Heart right ventricle (tissue), 16 donors: ENCODE results near the gene CDHR1. TPM values are rescaled to one million over a fixed set of nuclear protein-coding genes. Genes with fewer than 3 reads are reported as not detected.

ENCODE experiments used
- ATAC-seq, 8 donors: fragments of 200-7000 bp; cut with Tn5 transposase; one replicate each; pipeline ENCODE4 v1.9.1; 2020; ENCODE audit warnings: mild to moderate bottlenecking in 8 of 8, moderate library complexity in 8 of 8, moderate number of reproducible peaks in 1 of 8
- DNase-seq, 2 donors: peaks; one replicate each; pipeline ENCODE4 v3.0.0-alpha.2; 2020
- H3K27ac ChIP-seq, 10 donors: fragments of 200-600 bp; sonication (generic) in 2 of 10; one replicate each; pipeline versions ENCODE4 v1.5.0 to v1.8.0; 2020 to 2022; ENCODE audit warnings: mild to moderate bottlenecking in 3 of 10
- H3K27me3 ChIP-seq, 7 donors: fragments of 200-600 bp; one replicate each; pipeline ENCODE4 v1.8.0; 2021 to 2022; ENCODE audit warnings: mild to moderate bottlenecking in 2 of 7
- H3K36me3 ChIP-seq, 9 donors: fragments of 200-600 bp; sonication (generic) in 1 of 9; one replicate each; pipeline versions ENCODE4 v1.5.0 to v1.8.0; 2020 to 2022; ENCODE audit warnings: mild to moderate bottlenecking in 2 of 9
- H3K4me1 ChIP-seq, 9 donors: fragments of 200-600 bp; sonication (generic) in 1 of 9; one replicate each; pipeline versions ENCODE4 v1.5.0 to v1.8.0; 2020 to 2022; ENCODE audit warnings: mild to moderate bottlenecking in 4 of 9
- H3K4me3 ChIP-seq, 10 donors: fragments of 200-600 bp; sonication (generic) in 2 of 10; one replicate each; pipeline versions ENCODE4 v1.5.0 to v1.8.0; 2020 to 2022; ENCODE audit warnings: mild to moderate bottlenecking in 7 of 10, moderate library complexity in 2 of 10
- H3K9me3 ChIP-seq, 11 donors: fragments of 200-600 bp in 10 of 11; sonication (generic) in 2 of 11; one replicate each; pipeline versions ENCODE4 v1.5.0 to v1.8.0; 2013 to 2022; ENCODE audit warnings: mild to moderate bottlenecking in 2 of 11, control low read depth in 1 of 11, moderate library complexity in 1 of 11
- WGBS, 2 donors: extraction: QIAGEN DNeasy Blood & Tissue Kit; methylation state at CpG; one replicate each; pipeline ENCODE4 v1.1.7; 2013; ENCODE audit warnings: inconsistent platforms in 1 of 2; 5-methylcytosine and 5-hydroxymethylcytosine counted together
- intact Hi-C, 10 donors: fragments of 100-400 bp; cut with DNase I; formaldehyde crosslinking; loops; one replicate each; pipeline versions ENCODE4 v1.11.1 to v1.14.2; 2022
- polyA plus RNA-seq, 2 donors: library from polyadenylated mRNA; stranded (reverse); fragments of 200-250 nt; gene quantifications; one replicate each; pipeline ENCODE4 v1.2.3, GENCODE V29; 2013
- total RNA-seq, 10 donors: library from RNA; stranded (reverse); fragmentation: NEBNext Ultra II Directional in 3 of 10; extraction: Animal tissue kit (Norgen Biotek cat#: 25700) in 3 of 10; gene quantifications; one replicate each; pipeline versions ENCODE4 v1.2.1 to v1.2.4, GENCODE V29; 2021 to 2023
- TF ChIP-seq, protein P1 (sequence below), 9 donors: fragments of 200-600 bp; sonication (generic) in 2 of 9; IDR thresholded peaks; one replicate each; pipeline versions ENCODE4 v1.5.0 to v1.8.0; 2021 to 2022; ENCODE audit warnings: antibody characterized with exemption in 9 of 9, mild to moderate bottlenecking in 5 of 9, moderate library complexity in 1 of 9
- donor health status: Arrhythmogenic right ventricular cardiomyopathy.
- donor health status: ischemic (EF 13 %, LVEDD 7.1; RV severe dilation, severe dysfunction).
- donor health status: healthy with polysubstance abuse.
- donor health status: DM: no; HTN: yes; CAD: no.
- donor health status: DM: no; HTN: no; CAD: no.
- donor health status: ischemic (EF 25% LVEDD 6.9; RV normal size, moderate dysfunction).
- donor health status: ischemic (EF 25% LVEDD 5.7; RV mildly dilated, moderate dysfunction).
- donor health status: healthy.
- donor health status: DM: yes; HTN: yes; CAD: no.
- donor health status: Ischemic cardiomyopathy.
- donor health status: ischemic (EF 35%, LVEDD 5.7; RV mildly dilated, moderate dysfunction).
- donor health status: nonischemic (EF 11% LVEDD 7.7; RV severe dilation, severe dysfunction).
- donor health status: DM: yes; HTN: yes; CAD: no.
- donor health status: PGD.
- donor health status: ischemic (EF 29% LVEDD 5.4; RV normal size, mild dysfunction).
- donor health status: nonischemic (EF 23%, LVEDD 6.1; RV moderate dilation, normal function).

Gene CDHR1
- total and polyA plus RNA-seq, 12 donors, result 0.12 to 1.3 (median 0.39) TPM

DNA sequence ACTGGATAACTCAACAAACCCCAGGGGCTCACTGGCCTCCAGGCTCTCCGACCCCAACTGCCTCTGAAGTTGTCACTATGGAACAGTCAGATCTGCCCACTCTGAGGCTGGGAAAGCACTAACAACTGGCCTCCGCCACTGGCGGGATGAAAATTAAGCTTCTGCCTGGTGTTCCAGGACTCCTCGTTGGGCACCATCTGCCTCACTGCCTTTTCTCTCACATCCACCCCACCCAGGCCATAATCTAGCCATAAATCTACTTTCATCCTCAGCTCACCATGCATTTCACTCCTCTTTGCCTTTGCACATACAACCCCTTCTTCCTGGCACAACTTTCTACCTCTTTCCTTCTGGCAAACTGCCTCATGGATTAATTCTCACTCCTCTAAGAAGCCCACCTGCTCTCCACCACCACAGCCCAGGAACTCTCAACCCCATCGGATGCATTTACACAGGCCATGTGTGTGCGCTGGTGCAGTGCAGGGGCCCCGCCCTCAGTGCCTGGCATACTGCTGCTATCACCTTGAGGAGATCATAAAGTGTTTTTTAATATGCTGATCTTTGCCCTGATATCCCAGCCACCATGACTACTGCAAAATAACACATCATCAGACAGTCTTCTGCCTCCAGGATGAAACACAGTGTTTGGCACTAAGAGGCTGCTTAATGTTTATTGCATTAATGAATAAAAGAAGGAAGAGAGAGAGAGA lies 4.0 kb downstream of the CDHR1 start:
- intact Hi-C loops, result no loop called here
- no peak overlapping the region for H3K27ac ChIP-seq
- TF ChIP-seq, protein P1, sequence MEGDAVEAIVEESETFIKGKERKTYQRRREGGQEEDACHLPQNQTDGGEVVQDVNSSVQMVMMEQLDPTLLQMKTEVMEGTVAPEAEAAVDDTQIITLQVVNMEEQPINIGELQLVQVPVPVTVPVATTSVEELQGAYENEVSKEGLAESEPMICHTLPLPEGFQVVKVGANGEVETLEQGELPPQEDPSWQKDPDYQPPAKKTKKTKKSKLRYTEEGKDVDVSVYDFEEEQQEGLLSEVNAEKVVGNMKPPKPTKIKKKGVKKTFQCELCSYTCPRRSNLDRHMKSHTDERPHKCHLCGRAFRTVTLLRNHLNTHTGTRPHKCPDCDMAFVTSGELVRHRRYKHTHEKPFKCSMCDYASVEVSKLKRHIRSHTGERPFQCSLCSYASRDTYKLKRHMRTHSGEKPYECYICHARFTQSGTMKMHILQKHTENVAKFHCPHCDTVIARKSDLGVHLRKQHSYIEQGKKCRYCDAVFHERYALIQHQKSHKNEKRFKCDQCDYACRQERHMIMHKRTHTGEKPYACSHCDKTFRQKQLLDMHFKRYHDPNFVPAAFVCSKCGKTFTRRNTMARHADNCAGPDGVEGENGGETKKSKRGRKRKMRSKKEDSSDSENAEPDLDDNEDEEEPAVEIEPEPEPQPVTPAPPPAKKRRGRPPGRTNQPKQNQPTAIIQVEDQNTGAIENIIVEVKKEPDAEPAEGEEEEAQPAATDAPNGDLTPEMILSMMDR (IDR thresholded peaks at IDR 0.05), result no peak
- no peaks in the 10 kb centered on the region for H3K9me3 ChIP-seq
- H3K4me1 ChIP-seq, result peaks cover 4 to 28% (median 12%) of the 10 kb centered on the region in 9 donors
- peaks cover 10 to 36% (median 30%) of the 10 kb centered on the region in 7 donors for H3K27me3 ChIP-seq
- H3K4me3 ChIP-seq, result no peak overlapping the region
- 80 to 88% methylated on average over 7 of the region's 7 CpGs for WGBS, 2 donors
- ATAC-seq (no peak), DNase-seq (no peak)
- no peaks in the 10 kb centered on the region for H3K36me3 ChIP-seq

GRCh38 chr10:84200537-84201243 lies 6.4 kb downstream of the CDHR1 start:
- WGBS, 2 donors, result 61 to 62% methylated on average over 11 of the region's 11 CpGs
- H3K27me3 ChIP-seq, result peaks cover 0 to 15% (median 7%) of the 10 kb centered on the region in 7 donors
- TF ChIP-seq, protein P1 (IDR thresholded peaks at IDR 0.05), result no peak
- peaks cover 0 to 11% (median 0%) of the 10 kb centered on the region in 9 donors for H3K4me1 ChIP-seq
- no peak overlapping the region for H3K4me3 ChIP-seq
- ATAC-seq (no peak), DNase-seq (no peak)
- H3K36me3 ChIP-seq, result no peaks in the 10 kb centered on the region
- no peaks in the 10 kb centered on the region for H3K9me3 ChIP-seq
- H3K27ac ChIP-seq, result no peak overlapping the region
- intact Hi-C loops, result loop anchor here in 3 of 10 donors (5.0 to 10.0 kb wide), 3 partner anchors 43 to 56 kb away; no protein-coding TSS in a partner anchor

GRCh38 chr10:84201244-84201606 lies 6.9 kb downstream of the CDHR1 start:
- H3K9me3 ChIP-seq, result no peaks in the 10 kb centered on the region
- DNase-seq (no peak), ATAC-seq (no peak)
- H3K4me1 ChIP-seq, result peaks cover 0 to 11% (median 0%) of the 10 kb centered on the region in 9 donors
- H3K36me3 ChIP-seq, result no peaks in the 10 kb centered on the region
- TF ChIP-seq, protein P1 (IDR thresholded peaks at IDR 0.05), result no peak
- H3K27me3 ChIP-seq, result peaks cover 0 to 13% (median 1%) of the 10 kb centered on the region in 7 donors
- intact Hi-C loops, result loop anchor here in 3 of 10 donors (5.0 to 10.0 kb wide), 3 partner anchors 44 to 56 kb away; no protein-coding TSS in a partner anchor
- no peak overlapping the region for H3K27ac ChIP-seq
- no peak overlapping the region for H3K4me3 ChIP-seq
- WGBS, 2 donors, result 46 to 56% methylated on average over 6 of the region's 6 CpGs

GRCh38 chr10:84201682-84202081 lies 7.3 kb downstream of the CDHR1 start:
- no peak overlapping the region for H3K4me3 ChIP-seq
- intact Hi-C loops, result loop anchor here in 3 of 10 donors (5.0 to 10.0 kb wide), 3 partner anchors 44 to 57 kb away; no protein-coding TSS in a partner anchor
- H3K27ac ChIP-seq, result no peak overlapping the region
- H3K4me1 ChIP-seq, result peaks cover 0 to 7% (median 0%) of the 10 kb centered on the region in 9 donors
- DNase-seq, result no peak
- WGBS, 2 donors, result 90 to 93% methylated on average over 11 of the region's 11 CpGs
- H3K36me3 ChIP-seq, result no peaks in the 10 kb centered on the region
- H3K9me3 ChIP-seq, result no peaks in the 10 kb centered on the region
- ATAC-seq, result no peak
- TF ChIP-seq, protein P1 (IDR thresholded peaks at IDR 0.05), result no peak
- peaks cover 0 to 14% (median under 1%) of the 10 kb centered on the region in 7 donors for H3K27me3 ChIP-seq
